GM19455 (cell line): ENCODE results near the gene ACBD5.

Experiments used
- ATAC-seq: cut with Tn5 transposase; IDR thresholded peaks from one replicate; pipeline ENCODE4 v1.9.1; 2021; ENCODE audit not compliant: unreplicated experiment

Gene ACBD5

GRCh38 chr10:27153329-27153728 is 87.3 kb downstream of the ACBD5 start:
- ATAC-seq, result no peak

GRCh38 chr10:27152687-27153086 is 87.9 kb downstream of the ACBD5 start:
- no peak for ATAC-seq

- ATAC-seq, result no peak
Measured at GRCh38 chr10:27150261-27150660, 90.3 kb downstream of the ACBD5 start.

GRCh38 chr10:27147701-27148100 is 92.9 kb downstream of the ACBD5 start:
- ATAC-seq, result no peak

GRCh38 chr10:27145937-27146336 is 94.7 kb downstream of the ACBD5 start:
- no peak for ATAC-seq
